ENCODE measurements around the gene LYST.
"Not testable (repeated sequence)": the region's sequence is repeated elsewhere in the genome, so short reads cannot be mapped to it uniquely, and the experiment has no call there.

LYST gene

DNA sequence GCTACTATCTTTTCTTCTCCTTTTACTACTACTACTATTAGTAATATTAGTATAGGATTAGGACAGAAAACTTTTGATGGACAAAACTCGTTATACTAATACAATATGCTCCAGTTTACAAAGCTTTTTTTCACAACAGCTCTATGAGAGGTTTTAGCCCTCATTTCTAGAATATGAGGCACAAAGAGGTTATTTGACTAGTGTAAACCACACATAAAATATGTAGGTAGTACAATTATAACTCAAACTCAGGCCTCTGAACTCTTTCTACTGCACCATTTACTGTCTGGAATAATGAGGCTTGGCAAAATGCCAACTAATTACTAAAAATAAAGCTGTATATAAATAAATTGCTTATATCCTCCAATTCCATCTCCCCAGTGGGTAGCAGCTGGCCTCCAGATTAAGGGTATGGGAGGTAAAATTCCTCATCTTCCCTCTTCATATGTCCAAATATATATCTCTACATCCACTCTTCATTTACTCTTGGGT lies 99.9 kb downstream of the LYST start:
- DNase-seq (ENCODE audit: low spot score): no peak

DNA sequence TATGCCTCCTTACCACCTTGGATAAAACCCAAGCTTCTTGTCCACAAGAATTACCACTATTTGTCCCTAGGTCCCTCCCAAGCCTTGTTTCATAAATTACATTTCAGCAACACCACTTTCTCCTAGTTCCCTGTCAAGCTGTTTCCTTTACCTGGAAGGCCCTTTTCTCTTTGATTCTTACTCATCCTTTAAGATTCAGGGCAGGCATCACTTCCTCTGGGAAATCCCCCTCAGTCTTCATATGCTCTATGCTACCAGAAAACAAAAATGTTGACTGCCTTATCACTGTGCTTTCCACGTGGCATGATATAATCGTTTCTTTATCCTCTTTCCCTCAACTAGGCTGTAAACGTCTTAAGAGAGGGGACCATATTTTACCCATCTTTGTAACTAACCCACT lies 102.7 kb downstream of the LYST start:
- peak; percentile 57 for DNase-seq (ENCODE audit: low spot score)

DNA sequence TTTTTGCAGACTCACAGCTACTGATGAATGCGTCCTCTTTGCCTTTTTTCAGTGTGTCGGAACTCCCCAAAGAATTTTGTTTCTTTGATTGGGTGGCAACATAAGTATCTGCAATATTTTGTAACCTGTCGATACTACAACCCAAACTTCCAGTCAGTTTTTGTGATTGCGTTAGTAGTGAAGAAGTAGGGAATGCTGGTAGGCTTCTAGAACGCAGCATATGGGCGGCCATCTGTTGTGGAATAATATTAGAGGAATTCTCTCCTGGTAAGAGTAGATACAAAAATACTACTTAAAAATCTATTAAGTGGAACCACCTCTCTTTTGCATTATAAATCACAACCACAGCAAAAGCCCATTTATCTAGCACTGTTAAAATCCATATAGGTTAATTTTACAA lies 107.4 kb downstream of the LYST start:
- DNase-seq (ENCODE audit: low spot score): no peak

DNA sequence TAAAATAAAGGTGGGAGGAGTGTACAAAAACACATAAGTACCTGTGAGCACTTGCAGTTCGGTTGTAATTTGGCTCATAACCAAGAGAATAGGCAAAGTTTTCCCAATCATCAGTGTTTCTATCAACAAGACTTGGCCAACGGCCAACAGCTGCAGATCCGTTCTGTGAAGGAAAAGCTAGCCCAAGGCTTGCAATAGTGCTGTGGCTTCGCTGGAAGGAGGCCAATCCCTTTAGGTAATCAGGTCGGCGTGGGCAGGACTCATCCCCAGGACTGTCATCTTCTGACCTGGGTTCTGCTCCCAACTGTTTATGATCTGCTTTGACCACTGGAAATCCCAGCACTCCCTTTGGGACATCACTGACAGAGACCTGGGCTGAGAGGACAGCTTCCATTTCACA lies 107.8 kb downstream of the LYST start:
- DNase-seq (ENCODE audit: low spot score): no peak

DNA sequence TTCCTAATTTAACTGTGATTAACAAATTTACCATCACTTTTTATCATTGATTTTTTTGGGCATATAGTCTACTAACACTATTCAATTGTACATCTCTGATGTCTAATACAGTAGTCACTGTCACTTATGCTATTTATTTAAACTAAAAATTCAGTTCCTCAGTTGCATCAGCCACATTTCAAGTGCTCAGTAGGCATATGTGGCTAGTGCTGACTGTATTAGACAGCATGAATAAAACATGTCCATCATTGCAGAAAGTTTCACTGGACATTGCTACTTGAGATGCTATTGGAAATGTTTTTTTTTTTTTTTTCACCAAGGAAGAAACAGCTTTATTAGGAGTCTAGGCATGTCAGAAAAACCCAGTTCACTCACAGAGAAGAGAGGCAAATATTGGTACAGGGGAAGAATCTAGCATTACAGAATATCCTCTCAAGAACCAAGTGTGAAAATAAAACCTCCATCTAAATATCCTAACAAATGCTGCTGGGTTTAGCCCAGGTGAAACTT lies 109.1 kb downstream of the LYST start:
- no peak for DNase-seq (ENCODE audit: low spot score)

DNA sequence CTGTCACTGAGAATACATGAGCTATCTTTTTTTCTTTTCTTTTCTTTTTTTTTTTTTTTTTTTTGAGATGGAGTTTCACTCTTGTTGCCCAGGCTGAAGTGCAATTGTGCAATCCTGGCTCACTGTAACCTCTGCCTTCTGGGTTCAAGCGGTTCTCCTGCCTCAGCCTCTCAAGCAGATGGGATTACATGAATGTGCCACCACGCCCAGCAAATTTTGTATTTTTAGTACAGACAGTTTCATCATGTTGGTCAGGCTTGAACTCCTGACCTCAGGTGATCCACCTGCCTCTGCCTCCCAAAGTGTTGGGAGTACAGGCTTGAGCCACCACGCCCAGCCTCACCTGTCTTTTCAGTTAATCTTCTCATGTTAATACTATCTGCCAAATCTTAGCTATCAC lies 112.5 kb downstream of the LYST start:
- not testable (repeated sequence) for DNase-seq (ENCODE audit: low spot score)

DNA sequence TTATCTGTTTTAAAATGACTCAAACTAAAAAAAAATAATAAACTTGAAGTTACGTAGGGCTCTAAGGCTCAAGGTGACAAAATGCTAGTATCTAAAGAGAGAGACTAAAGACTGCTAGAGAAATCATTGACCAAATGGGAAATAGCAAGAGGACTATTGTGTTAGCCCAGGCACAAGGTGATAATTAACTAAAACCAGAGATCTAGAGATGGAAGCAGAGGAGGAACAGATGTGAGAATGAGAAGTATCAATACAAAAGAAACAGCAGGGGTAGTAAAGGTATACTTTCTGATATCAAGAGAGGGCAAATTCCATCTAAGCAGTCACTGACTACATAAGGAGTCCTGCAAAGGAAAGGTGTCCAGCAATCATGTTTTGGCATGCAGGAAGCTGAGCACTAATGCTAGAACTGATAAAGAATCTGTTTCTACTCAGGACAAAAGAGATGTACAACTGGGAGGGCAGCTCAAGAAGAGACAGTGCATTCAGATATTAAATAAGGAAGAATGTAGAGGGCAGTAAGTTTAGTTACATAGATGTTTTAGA lies 116.9 kb downstream of the LYST start:
- no peak for DNase-seq (ENCODE audit: low spot score)

DNA sequence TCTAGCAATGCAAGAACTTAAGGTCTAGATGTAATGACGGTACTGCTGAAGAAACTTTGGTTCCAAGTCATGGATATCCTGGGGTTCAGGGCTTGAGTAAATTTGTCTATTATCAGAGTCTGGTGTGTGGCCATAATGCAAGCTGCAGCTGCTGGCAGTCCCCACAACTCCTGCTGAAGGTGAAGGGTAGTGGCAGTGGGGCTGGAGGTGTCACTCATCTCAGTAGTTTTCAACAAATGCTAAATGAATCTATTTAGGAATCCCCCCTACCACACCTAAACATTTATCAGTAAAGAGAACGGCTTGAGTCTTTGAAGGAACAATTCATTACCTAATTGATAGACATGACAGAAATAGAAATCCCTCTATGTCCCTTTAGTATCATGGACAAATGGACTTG lies 118.0 kb downstream of the LYST start:
- no peak for DNase-seq (ENCODE audit: low spot score)

DNA sequence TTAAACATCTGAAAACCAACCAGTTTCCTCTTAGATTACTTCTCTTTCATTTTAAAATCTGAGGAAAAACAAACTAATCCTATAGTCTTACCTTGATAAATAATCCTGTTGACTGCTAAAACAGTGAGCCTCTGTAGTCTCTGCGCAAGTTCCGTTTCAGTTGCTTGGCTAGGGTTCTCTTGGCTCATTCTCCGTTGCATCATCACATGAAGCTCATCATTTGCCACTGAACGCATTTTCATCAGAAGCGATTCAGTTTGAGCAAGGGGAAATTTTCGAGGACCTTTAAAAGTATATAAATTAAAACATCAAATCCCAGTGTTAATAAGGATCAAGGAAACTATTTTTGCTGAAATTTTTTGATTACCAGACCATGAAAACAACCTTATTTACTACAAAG lies 120.5 kb downstream of the LYST start:
- DNase-seq (ENCODE audit: low spot score): no peak

DNA sequence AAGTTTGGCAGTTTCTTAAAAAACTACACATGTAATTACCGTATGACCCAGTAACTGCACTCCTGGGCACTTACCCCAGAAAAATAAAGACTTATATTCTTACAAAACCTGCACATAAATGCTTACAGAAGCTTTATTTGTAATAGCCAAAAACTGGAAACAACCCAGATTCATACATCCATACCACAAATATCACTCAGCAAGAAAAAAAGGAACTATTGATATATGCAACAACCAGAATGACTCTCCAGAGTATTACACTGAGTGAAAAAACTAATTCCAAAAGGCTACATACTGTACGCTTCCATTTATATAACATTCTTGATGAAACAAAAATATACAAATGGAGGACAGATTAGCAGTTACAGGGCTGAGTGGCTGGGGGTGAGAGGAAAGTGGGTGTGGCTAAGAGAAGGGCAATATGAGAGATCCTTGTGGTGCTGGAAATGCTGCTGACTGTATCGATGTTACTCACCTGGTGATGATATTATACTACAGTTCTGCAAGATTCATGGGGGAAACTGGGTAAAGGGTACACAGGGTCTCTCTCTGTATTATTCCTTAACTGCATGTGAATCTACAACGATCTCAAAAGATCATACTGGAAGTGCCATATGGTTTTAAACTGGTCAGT lies 121.1 kb downstream of the LYST start:
- no peak for DNase-seq (ENCODE audit: low spot score)

DNA sequence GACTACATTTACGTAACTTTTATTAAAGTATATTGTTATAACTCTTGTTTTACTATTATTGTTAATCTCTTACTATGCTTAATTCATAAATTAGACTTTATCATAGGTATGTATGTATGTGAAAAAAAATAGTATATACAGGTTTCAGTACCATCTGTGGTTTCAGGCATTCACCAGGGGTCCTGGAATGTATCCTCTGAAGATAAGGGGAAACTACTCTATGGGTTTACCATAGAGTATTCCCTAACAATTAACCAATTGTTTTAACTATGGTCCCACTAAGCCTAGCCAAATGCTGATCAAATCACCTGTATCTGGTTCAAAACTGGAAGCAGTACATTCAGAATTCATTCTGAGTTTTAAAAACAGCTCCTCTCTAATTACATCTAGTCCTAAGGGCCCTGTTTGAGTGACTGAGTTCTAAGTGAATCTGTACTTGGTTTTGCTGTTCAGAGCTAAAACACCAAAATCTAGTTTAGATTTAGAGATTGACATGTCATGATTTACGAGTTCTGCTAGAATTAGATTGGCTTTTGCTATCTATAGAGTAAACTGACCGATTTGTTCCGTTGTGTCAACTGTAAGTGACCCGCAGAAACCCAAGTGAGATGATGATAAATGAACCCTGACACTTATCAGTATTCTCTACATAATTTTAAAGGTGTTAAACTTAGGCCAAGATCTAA lies 123.6 kb downstream of the LYST start:
- DNase-seq (ENCODE audit: low spot score): no peak

DNA sequence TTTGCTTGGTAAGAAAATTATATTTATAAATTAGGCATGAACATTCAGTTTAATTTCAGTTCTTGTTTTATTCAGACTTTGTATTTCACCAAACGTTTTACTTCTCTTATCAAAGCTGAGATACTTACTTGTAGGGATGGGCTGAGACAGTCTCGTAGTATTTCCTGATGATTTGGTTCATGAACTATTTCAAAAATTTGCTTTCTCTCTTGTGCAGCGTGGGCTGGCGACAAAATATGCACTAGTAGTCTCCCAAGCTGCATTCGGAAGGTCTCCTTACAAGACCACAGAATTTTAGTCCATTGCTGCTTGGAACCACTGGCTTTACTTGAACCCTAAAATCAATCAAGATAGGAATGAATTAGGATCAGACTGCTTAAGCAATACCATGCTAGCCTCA lies 125.4 kb downstream of the LYST start:
- DNase-seq (ENCODE audit: low spot score): no peak

DNA sequence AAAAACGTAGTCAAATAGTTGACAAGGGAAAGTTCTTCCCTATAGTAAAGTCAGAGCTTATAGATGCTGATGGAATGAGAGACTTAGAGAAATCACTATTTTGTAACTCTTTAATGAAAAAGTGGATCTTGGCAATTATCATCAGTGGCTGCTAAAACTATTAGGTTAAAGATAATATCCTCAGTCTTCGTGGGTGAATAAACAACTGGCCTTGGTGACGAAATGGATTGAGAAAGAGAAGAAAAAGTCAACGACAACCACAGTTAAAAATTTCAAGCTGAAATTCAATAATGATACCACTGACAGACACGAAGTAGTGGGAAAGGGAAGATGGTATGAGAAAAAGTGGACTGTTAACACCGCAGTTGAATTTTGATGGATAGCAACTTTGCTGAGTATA lies 127.1 kb downstream of the LYST start:
- DNase-seq (ENCODE audit: low spot score): no peak

DNA sequence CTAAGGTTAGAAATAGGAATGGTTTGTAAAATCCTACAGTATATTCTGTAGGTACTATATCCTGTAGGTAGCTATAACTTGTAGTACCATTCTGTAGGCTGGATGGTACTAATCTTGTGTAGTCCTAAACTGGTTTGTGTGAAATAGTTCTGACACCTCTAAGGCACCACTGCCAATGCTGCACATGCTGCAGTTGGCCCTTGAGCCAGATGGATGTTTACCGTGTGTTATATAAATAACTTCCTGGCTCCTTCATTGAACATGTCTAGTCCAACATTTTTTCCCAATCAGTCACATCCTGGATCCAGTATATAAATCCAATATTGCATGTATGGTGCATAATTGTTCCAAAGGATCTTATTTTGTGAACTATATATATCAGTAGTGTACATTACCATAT lies 127.6 kb downstream of the LYST start:
- no peak for DNase-seq (ENCODE audit: low spot score)

DNA sequence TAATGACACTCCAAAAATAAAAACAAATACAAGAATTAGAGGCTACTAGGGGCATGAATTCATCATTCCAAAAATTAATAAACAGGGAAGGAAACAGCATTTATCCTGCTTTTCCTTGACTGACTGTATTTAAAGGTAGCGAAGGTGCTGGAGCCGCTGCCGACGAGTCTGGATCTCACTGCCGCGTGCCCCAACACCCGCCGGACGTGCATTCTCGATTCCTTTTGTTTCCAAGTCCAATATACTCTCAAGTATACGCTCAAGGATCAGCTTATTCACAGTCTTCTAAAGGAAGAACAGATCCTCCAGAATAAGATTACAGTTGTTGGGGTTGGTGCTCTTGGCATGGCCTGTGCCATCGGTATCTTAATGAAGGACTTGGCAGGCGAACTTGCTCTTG lies 129.0 kb downstream of the LYST start:
- DNase-seq (ENCODE audit: low spot score): no peak

DNA sequence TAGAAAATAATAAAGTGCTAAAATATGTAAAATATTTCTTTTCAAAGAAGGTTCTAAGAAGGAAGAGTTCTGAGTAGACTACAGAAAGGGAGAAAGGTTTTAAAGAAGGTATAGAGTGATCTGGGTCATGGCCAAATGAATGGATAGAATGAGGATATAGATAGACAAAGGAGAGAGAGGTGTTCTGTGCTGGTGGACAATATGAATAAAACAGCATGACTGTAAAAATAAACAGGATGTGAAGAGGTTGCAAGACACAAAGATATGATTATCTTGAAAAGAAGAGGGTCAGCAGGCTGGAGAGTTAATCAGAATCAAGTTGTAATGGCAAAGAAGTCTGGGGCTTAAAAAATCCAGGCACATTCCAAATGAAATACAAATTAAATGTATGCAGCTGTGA lies 130.4 kb downstream of the LYST start:
- DNase-seq (ENCODE audit: low spot score): no peak

DNA sequence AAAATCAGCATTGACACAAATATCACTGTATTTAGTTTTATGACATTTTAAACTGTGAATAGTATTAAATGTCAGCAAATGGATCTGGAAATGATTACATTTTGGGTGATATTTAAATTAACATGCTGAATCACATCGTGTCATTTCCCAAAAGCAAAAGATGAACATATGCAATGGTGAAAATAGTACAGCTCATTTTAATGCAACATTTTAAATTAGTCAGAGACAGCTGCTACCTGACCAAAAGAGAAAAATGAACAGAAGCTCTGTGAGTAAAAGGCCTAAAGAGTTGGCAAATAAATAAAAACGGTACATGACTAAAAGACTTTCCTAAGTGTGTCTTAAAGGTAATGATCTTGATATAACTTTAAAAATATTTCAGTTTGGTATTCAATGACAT lies 131.1 kb downstream of the LYST start:
- DNase-seq (ENCODE audit: low spot score): no peak

DNA sequence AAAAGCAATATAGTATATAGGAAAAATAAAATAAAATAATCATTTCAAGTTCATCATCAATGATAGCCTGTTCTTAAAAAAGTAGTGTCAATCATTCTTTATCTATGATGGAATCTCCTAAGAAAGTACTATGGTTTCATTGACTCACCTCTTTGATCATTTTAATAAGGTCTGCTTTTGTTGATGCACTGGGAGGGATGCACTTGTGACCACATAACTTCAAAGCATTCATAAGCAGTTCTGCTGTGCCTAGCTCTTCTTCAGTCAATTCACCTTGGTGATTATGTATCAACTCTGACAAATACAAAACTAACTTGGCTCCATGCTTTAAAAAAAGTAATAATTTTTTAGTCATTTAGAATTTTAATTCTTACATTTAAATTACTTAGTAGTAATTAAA lies 132.4 kb downstream of the LYST start:
- DNase-seq (ENCODE audit: low spot score): no peak

DNA sequence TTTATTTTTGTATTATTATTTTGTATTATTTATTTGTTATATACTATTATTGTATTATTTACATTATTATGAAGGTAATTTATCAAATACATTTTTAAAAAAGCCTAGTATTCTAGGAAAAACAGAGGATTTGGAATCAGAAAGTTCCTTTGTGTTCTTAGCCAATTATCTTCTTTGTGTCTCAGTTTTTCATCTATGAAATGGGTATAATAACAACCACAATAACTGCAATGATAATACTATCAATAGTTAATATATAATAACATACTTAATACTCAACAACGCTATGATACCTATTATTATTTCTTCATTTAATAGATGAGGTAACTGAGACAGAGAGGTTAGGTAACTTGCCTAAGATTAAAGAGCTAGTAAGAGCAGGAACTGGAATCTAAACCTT lies 136.7 kb downstream of the LYST start:
- DNase-seq (ENCODE audit: low spot score): no peak

DNA sequence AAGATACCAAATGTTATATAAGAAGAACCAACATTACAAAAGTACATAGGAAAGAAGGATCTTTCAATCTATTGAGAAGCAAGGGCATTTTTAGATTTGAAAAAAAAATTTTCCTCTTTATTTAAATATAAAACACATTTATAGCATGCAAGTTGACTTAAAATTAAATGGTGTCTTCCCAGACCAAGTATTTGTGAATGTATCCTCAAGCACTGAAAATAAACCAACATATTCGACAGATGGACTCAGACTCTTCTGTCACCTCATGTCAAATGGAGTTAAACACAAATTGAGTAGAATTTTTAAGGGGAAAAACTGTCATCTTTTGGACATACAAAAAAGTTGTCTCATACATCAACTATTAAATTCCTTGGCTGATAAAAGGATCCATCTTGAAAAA lies 140.1 kb downstream of the LYST start:
- DNase-seq (ENCODE audit: low spot score): no peak

DNA sequence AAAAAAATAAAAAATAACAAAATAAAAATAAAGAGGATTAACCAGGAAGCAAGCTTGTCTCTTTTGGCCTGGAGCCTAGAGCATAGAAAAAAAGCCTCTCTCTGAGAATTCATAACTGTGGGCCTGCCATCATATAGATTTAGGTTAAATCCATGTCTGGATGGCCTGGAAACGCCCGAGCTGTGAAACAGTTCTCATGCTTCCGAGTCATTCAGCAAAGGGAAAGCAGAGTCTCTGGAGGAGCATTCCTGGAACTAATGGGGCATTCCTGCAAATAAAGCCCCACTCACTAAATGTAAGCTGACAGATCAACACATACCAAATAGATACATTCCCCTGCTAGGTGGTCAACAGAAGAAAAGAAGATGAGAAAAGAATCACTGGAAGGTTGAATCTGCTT lies 141.3 kb downstream of the LYST start:
- no peak for DNase-seq (ENCODE audit: low spot score)

DNA sequence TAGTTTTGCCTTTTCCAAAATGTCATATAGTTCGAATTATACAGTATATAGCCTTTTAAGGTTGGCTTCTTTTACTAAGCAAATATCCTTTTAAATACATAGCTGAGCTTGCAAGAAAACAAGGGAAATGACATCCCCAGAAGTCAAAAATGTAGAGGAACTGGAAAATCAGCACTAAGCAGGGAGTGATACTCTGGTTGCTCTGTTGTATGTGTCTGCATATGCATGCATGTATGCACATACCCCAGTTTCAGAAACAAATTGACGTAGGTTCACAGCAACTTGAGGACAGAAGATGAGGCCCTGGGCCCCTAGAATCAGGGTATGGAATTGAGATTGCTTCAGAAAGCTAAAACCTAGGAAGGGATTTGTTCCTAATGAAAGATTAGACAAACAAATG lies 142.0 kb downstream of the LYST start:
- DNase-seq (ENCODE audit: low spot score): no peak

DNA sequence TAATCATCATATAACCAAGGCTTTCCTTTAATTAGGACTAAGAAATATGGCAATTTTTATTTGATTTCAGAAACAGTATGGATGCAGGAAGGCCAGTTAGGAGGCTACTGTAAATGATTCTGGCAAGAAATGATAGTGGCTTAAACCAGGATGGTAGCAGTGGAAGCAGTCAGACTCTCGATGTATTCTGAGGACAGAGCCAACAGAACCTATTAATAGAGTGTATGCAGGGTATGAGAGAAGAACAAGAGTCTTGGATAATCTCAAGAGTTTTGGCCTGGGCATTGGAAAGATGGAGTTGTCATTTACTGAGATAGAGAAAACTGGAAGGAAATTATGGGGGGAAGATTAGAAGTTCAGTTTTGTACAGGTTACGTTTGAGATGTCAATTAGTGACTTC lies 143.8 kb downstream of the LYST start:
- DNase-seq (ENCODE audit: low spot score): no peak

DNA sequence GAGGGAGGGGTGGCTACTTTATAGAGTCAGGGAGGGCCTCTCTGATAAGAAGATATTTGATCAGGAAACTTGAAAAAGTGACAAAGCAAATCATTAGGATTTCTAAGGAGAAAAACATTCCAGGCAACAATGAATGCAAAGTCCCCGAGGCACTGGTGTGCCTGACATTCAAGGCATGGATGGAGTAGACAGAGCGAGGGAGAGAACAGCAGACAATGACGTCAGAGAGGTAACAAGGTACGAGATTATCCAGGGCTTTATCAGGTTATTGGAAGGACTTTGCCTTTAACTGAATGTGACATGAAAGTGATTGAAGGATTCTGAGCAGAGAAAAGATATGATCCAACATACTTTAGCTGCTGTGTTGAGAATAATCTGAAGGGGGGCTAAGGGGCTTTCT lies 144.7 kb downstream of the LYST start:
- no peak for DNase-seq (ENCODE audit: low spot score)
